SU-DHL-6 (cell line): ENCODE data around the gene NDUFV1.

Source experiments
- H2AFZ ChIP-seq: fragments of 200-600 bp; sonication (generic); 2 replicates; pipeline ENCODE4 v1.6.1; 2014; ENCODE audit warnings: low read depth, mild to moderate bottlenecking, moderate library complexity, mixed read lengths, antibody characterized with exemption, low read length; ENCODE audit not compliant: severe bottlenecking
- H3F3A ChIP-seq: fragments of 200-600 bp; shearing (Covaris generic); 2 replicates; pipeline ENCODE4 v1.6.0; 2016; ENCODE audit warnings: antibody characterized with exemption, mild to moderate bottlenecking; ENCODE audit not compliant: insufficient read depth
- H3K27ac ChIP-seq: fragments of 200-600 bp; sonication (generic); 2 replicates; pipeline ENCODE4 v1.5.1; 2016; ENCODE audit warnings: low read depth, mild to moderate bottlenecking, low read length, moderate library complexity, mixed read lengths
- H3K27me3 ChIP-seq: fragments of 200-600 bp; sonication (generic), shearing (Covaris generic); 2 replicates; pipeline ENCODE4 v1.6.0; 2014; ENCODE audit warnings: mild to moderate bottlenecking, low read length
- H3K36me3 ChIP-seq: fragments of 200-600 bp; sonication (generic); 2 replicates; pipeline ENCODE4 v1.6.1; 2014; ENCODE audit warnings: mild to moderate bottlenecking, low read length, mixed read lengths
- H3K4me2 ChIP-seq: fragments of 300-600, 200-600 bp; shearing (Covaris generic), sonication (generic); 2 replicates; pipeline ENCODE4 v1.6.0; 2014; ENCODE audit warnings: low read length, low read depth, mild to moderate bottlenecking; ENCODE audit not compliant: poor library complexity, severe bottlenecking
- H3K4me3 ChIP-seq: fragments of 200-600 bp; sonication (generic); 2 replicates; pipeline ENCODE4 v1.5.1; 2014; ENCODE audit warnings: antibody characterized with exemption, low read length, mild to moderate bottlenecking, mixed read lengths; ENCODE audit not compliant: insufficient read depth, poor library complexity, severe bottlenecking
- H3K79me2 ChIP-seq: fragments of 200-600 bp; sonication (generic); 2 replicates; pipeline ENCODE4 v1.6.1; 2014; ENCODE audit warnings: mild to moderate bottlenecking, low read length, moderate library complexity; ENCODE audit not compliant: insufficient read depth
- H3K9ac ChIP-seq: fragments of 200-600 bp; sonication (generic); 2 replicates; pipeline ENCODE4 v1.7.0; 2014; ENCODE audit warnings: mild to moderate bottlenecking, low read length
- H3K9me2 ChIP-seq: fragments of 200-600 bp; sonication (generic); replicated peaks from 2 replicates; pipeline ENCODE4 v1.6.1; 2014; ENCODE audit warnings: low read length; ENCODE audit not compliant: insufficient read depth
- H3K9me3 ChIP-seq: fragments of 200-600 bp; sonication (generic); 2 replicates; pipeline ENCODE4 v1.6.1; 2014; ENCODE audit warnings: low read length, mixed read lengths; ENCODE audit not compliant: insufficient read depth
- H4K20me1 ChIP-seq: fragments of 200-600 bp; sonication (generic); 2 replicates; pipeline ENCODE4 v1.6.1; 2014; ENCODE audit warnings: low read depth, mild to moderate bottlenecking, antibody characterized with exemption, low read length, moderate library complexity, mixed read lengths
- EZH2phosphoT487 ChIP-seq: fragments of 200-600 bp; sonication (generic), shearing (Covaris generic); conservative IDR thresholded peaks from 2 replicates; pipeline ENCODE4 v1.6.1; 2018; ENCODE audit warnings: mild to moderate bottlenecking, antibody characterized with exemption, low read length, moderate library complexity, mixed read lengths
- TF ChIP-seq, protein P1 (sequence below): fragments of 200-600 bp; sonication (generic); IDR thresholded peaks from one replicate; pipeline ENCODE4 v1.5.1; 2017; ENCODE audit warnings: antibody characterized with exemption, mild to moderate bottlenecking, low read length, moderate library complexity; ENCODE audit not compliant: insufficient read depth, poor library complexity, severe bottlenecking

The NDUFV1 gene

DNA sequence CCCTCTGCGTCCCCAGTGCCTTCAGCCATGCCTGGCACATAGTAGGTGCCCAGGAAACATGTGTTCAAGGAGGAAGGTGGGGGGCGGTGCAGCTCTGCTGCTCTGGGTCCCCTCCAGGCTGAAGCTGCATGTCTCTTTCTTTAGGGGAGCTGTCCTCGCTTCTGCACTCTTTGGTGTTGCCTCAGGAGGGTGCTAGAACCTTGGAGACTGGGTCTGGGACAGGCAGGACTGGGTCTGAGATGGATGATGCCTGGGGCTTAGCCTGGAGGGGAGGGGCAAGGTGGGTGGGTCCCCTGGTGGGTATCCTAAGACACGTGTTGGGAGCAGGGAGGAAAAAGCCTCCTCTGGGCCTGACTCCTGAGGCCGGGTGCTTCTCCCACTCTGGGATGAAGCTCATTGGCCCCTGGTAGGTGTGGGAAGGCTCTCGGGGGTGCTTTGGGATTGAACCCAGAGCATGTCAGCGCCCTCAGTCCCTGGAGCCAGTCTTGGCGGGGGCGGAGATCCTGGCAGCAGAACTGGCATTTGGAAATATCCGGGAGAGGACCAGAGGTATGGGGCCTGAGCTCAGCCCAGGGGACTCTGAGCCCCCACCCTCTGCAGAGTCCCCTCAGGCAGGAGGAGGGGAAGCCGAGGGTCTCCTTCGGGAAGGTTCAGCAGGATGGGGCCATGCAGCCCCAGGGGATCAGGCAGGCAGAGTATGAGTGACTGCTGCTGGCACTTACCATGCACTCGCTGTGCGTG is 29.8 kb upstream of the NDUFV1 start:
- no peak overlapping the region for H3K27ac ChIP-seq
- peaks cover under 1% of the 10 kb centered on the region; the same call in 1 of the 2 replicates for H3F3A ChIP-seq
- no peaks in the 10 kb centered on the region for H3K36me3 ChIP-seq
- no peaks in the 10 kb centered on the region for H3K9me3 ChIP-seq
- no peak overlapping the region for H3K4me3 ChIP-seq
- H4K20me1 ChIP-seq = no peaks in the 10 kb centered on the region
- H3K9me2 ChIP-seq = no peaks in the 10 kb centered on the region
- no peak overlapping the region for H3K9ac ChIP-seq
- H2AFZ ChIP-seq = no peak overlapping the region
- H3K4me2 ChIP-seq = no peak overlapping the region
- no peak for TF ChIP-seq EZH2phosphoT487
- TF ChIP-seq, protein P1, sequence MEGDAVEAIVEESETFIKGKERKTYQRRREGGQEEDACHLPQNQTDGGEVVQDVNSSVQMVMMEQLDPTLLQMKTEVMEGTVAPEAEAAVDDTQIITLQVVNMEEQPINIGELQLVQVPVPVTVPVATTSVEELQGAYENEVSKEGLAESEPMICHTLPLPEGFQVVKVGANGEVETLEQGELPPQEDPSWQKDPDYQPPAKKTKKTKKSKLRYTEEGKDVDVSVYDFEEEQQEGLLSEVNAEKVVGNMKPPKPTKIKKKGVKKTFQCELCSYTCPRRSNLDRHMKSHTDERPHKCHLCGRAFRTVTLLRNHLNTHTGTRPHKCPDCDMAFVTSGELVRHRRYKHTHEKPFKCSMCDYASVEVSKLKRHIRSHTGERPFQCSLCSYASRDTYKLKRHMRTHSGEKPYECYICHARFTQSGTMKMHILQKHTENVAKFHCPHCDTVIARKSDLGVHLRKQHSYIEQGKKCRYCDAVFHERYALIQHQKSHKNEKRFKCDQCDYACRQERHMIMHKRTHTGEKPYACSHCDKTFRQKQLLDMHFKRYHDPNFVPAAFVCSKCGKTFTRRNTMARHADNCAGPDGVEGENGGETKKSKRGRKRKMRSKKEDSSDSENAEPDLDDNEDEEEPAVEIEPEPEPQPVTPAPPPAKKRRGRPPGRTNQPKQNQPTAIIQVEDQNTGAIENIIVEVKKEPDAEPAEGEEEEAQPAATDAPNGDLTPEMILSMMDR = no peak
- H3K27me3 ChIP-seq = no peaks in the 10 kb centered on the region
- H3K79me2 ChIP-seq = no peaks in the 10 kb centered on the region

DNA sequence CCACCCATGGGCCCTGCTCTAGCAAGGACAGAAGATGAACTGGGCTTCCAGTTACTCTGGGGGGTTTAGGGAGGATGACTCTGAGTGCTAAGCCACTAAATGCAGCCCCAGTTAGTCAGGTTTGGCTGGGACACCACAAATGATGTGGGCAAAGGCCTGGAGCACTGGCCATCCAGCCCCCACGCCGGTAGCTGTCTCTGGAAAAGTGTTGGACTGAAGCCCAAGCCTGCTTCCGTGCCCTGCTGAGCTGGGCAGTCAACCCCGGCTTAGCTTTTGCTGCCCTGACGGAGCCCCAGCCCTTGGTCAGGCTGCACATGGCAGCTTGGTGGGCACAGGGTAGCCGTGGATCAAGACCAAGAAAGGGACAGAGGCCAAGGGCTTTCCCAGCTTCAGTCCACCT is 28.8 kb upstream of the NDUFV1 start:
- H3K4me3 ChIP-seq = no peak overlapping the region
- no peak overlapping the region for H3K4me2 ChIP-seq
- H2AFZ ChIP-seq = no peak overlapping the region
- no peaks in the 10 kb centered on the region for H3K9me2 ChIP-seq
- no peak for TF ChIP-seq EZH2phosphoT487
- TF ChIP-seq, protein P1 = no peak
- H3K27me3 ChIP-seq = no peaks in the 10 kb centered on the region
- no peaks in the 10 kb centered on the region for H3K9me3 ChIP-seq
- H3K36me3 ChIP-seq = no peaks in the 10 kb centered on the region
- no peaks in the 10 kb centered on the region for H4K20me1 ChIP-seq
- no peaks in the 10 kb centered on the region for H3K79me2 ChIP-seq
- H3K9ac ChIP-seq = no peak overlapping the region
- H3K27ac ChIP-seq = no peak overlapping the region
- peaks cover 9% of the 10 kb centered on the region; the same call in 1 of the 2 replicates for H3F3A ChIP-seq

DNA sequence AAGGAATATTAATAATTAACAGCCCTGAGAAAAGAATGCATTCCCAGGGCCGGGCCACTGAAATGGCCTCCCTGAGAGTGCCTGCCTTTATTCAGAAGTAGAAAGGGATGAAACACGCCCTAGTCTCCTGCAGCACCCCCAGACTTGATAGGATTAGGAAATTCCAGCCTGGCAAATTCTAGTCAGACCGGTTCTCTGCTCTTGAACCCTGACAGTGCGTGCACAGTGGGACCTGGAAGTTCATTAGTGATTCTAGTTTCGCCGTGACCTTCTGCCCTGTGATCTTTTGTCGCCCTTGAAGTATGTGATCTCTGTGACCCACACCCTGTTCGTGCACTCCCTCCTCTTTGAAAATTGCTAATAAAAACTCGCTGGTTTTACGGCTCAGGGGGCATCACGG is 25.3 kb upstream of the NDUFV1 start:
- Histone ChIP-seq H2AFZ (no peak overlapping the region), H3K27me3 (no peaks in the 10 kb centered on the region), H3K9me2 (no peaks in the 10 kb centered on the region), H3F3A (peaks cover 34% of the 10 kb centered on the region), H3K79me2 (peaks cover 10% of the 10 kb centered on the region; the same call in 1 of the 2 replicates), H4K20me1 (no peaks in the 10 kb centered on the region), H3K9ac (no peak overlapping the region), H3K4me3 (no peak overlapping the region), H3K27ac (no peak overlapping the region), H3K4me2 (no peak overlapping the region), H3K36me3 (no peaks in the 10 kb centered on the region), H3K9me3 (no peaks in the 10 kb centered on the region)
- TF ChIP-seq, protein P1 = no peak
